Suppressor macrophage treated with lipopolysaccharide for 4 hours (primary cell): ENCODE measurements around the gene FAM20B.

Experiments
- DNase-seq: peaks from one replicate; pipeline ENCODE4 v3.0.0-alpha.2; 2020

FAM20B gene

DNA sequence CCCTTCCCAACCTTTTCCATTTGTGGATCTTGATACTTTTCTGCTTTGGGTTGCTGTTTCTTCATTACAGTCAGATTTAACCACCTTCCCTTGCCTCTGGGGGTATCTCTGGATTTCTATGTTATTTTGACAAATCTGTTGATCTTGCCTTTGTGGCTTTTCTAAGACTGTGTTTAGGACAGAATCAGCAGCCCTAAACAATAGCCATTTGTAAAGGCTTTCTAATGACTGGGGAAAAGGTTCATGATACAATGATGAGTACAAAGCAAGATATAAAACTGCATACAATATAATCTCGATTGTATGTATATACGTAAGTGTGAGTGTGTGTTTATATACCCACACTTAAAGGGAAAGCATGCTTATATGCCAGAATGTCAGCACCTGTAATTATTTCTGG, 27.8 kb downstream of the FAM20B start:
- DNase-seq: no peak

DNA sequence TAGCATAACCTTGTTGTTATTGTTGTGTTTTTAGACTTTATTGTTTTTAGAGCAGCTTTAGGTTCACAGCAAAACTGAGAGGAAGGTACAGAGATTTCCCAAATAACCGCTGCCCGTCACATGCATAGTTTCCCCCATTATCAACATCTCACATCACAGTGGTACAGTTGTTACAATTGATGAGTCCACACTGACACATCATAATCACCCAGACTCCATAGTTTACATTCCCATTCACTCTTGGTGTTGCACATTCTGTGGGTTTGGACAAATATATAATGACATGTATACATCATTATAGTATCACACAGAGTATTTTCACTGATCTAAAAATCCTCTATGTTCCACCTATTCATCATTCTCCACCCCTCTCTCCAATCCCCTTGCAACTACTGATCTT, 30.2 kb downstream of the FAM20B start:
- no peak for DNase-seq

DNA sequence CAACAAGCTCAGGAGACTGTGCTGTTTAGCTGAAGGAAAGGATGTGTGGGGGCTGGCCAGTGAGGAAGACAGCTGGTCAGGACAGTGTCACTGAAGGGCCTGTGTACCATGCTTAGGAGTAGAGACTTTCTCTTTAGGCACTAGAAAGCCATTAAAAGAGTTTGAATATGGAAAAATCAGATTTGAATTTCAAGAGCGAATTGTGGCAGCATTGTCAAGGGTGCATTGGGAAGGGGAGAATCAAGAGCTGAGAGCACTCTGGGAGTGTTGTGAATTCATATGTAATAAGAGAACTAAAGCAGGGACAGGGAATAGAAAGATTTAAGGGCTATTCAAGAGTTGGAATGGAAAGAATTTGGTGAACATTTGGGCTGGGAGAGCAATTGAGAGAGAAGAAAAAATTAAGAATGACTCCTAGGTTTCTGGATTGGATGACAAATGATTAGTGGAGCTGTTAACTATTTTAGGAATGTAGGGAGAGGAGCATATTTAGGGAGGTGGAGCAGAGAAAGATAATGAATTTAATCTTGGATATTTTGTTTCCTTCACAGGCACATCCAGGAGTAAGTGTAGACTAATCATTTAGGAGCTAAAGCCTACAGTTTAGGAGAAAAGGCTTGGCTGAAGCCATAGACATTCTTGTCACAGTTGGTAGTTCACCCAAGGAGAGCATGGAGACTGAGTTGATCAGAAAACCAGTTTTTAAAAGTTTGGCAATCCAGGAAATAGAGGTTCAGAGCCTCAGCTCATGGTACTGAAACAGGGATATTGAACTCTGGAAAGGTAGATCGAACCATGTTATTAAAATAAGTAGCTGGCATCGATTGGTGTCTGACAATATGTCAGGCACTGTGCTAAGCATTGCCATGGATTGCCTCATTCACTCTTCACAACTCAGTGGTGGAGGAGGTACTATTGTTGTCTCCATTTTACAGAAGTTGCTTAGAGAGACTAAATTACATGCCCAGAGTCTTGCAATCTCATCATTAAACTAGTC, 33.1 kb downstream of the FAM20B start:
- DNase-seq: no peak

DNA sequence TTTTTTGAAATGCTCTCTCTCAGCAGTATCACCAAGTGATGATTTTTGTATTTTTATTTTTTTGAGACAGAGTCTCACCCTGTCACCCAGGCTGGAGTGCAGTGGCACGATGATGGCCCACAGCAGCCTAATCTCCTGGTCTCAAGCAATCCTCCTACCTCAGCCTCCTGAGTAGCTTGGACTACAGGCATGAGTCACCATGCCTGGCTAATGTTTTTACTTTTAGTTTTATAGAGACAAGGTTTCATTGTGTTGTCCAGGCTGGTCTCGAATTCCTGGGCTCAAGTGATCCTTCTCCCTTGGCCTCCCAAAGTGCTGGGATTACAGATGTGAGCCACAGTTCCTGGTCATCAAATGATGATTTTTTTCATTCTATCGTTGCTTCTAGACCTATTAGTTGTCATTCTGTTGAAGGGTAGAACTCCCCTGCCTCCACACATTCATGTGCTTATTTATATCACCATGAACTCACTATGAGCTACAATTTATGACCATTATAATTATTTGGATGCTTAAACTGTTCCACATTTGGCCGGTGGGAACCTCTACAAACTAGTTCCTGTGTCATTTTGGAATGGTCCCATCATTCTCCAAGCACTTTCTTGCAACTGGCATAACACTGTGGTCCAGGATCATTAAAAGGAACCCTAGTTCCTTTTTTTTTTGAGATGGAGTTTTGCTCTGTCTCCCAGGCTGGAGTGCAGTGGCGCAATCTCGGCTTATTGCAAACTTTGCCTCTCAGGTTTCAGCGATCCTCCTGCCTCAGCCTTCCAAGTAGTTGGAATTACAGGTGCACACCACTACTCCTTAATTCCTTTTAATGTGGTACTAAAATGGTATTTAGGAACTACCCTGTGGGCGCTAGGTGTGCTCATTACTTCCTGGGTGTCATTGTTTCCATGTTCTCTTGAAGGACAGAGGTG, 35.9 kb downstream of the FAM20B start:
- no peak for DNase-seq

DNA sequence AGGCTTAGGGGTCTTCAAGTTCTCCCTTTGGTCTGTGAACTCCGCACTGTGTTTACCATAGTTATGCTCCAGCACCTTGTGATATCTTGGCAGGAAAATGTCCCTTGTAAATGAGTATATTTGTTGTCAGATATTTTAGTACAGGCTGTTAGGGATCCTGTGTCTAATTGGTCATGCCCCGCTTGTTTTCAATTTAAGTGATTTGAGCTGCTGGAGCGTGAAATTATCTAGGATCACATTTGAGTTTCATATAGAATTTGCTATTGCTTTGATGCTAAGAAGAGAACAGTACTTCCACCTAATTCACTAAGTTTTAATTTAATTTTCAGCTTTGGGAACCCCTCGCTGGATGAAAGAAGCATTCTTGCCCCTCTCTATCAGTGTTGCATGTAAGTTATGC, 40.8 kb downstream of the FAM20B start:
- no peak for DNase-seq

DNA sequence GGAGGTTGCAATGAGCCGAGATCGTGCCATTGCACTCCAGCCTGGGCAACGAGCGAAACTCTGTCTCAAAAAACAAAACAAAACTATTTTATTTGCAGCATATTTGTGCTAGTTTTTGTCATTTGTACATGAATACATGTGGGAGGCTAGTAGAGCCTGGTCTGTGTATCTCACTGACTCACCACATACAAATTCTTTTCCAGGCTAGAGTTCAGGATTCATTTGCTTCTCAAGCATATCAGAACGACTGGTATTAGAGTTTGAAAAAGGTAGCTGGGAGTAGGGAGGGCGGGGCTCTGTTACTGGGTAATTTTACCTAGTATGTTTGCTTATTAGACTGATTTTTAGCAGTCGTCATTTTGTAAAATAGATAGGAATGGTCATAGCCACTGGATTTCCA, 51.7 kb downstream of the FAM20B start:
- no peak for DNase-seq

DNA sequence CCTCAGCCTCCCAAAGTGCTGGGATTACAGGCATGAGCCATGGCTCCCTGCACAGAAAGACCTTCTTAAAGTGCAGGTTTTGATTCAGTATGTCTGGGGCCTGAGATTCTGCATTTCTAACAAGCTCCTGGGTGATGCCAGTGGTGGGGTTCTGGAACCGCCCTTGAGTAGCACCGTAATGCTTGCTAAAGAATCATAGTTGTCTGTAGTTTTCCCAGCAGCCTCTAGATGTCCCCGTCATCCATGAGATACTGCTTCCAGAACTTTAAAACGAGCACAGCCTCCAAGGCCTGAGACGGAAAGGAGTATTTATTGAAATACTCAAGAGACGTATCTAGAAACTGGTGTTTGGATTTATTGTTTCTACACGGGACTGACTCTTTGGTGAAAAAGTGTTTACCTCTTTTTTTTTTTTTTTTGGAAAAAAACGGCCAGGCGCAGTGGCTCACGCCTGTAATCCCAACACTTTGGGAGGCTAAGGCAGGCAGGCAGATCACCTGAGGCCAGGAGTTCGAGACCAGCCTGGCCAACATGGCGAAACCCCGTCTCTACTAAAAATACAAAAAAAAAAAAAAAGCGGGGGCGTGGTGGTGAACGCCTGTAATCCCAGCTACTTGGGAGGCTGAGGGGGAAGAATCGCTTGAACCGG, 53.5 kb downstream of the FAM20B start:
- peak; percentile 84 for DNase-seq

DNA sequence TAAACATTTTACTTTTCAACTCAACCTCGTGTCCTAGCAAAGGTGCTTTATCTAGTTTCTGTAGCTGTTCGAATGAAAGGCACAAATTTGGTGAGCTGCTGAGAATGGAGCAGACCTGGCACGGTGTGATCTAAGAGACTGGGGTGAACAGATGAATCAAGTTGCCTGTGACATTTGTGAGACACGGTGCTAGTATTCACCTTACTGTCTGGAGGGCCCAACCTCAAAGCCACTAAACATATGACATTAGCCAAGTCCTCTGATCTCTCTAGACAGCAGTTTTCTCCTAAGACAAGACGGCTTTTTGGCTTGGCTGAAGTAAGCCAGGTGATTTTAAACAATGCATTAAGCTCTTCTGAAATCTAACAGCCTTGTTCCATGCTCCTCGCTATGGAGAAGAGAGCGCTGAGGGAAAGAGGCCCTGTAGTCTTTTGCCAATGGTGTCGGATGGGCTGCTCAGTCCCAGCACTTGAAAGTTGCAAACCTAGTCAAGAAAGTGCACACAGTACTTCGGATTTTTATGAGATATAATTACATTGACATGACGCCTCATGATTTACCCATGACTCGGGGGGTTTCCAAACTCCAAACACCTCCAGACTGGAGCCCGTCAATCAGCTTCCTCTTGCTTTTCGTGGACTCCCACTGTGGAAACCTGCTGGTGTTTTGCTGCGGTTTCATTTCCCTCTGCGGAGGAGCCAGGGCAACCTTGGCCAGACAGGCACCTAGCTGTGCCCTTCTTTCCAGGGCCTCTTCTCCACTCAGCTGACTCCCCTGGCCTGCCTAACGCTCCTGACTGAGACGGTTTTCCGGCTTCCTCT, 55.4 kb downstream of the FAM20B start:
- peak; percentile 78 for DNase-seq

DNA sequence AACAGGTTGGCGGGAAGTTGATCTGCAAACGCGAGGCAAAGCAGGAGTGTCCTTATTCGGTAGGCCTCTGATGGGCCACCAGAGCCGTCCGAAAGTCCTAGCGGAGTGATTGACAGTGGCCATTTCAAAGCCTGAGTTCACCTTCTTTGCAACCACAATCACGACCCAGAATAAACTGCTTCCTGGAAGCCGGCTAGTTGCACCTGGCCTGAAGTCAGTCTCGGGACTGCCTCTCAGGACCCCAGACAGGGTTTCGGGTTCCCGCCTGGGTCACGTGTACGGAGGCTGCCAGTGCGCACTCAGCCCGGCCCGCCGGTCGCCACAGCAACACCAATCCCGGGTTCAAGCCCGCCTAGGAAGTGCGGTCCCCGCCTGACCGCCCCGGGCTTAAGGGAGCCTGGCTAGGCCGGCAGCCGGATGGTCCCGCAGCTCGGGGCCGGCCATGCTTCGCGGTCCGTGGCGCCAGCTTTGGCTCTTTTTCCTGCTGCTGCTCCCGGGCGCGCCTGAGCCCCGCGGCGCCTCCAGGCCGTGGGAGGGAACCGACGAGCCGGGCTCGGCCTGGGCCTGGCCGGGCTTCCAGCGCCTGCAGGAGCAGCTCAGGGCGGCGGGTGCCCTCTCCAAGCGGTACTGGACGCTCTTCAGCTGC, 56.1 kb downstream of the FAM20B start, which contains the start of gene TOR3A:
Gene TOR3A (plus strand): TSS at position 384 of the 646 bp plus-strand sequence. CDS start 59 bp downstream, at position 443.
- DNase-seq: peak; percentile 87

DNA sequence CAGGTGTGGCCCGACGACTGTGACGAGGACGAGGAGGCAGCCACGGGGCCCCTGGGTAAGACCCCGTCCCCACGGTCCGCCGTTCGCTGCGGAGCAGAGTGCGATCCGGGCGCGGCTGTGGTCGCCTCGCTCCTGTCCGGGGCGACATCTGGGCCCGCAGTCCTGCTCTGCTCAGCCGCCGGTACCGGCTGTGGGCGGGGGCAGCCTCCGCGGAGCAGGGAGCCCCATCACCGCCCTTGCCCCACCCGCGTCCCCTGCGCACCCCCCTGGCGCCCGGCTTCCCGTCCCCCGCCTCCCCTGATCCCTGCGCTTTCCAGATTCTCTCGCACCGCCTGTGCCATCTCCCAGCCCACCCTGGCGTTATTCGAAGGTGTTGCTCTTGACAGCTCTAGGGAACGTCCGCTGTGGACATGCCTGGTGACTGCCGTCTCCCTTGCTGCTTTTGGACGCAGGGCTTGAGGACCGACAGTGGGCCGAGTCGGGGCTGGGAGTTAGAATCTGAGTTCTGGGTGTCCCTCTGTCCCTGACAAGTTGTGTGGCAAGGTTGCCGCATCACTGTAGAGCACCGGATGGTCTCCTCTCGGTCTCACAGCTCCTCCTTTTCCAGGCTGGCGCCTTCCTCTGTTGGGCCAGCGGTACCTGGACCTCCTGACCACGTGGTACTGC, 56.8 kb downstream of the FAM20B start:
- peak; percentile 35 for DNase-seq

DNA sequence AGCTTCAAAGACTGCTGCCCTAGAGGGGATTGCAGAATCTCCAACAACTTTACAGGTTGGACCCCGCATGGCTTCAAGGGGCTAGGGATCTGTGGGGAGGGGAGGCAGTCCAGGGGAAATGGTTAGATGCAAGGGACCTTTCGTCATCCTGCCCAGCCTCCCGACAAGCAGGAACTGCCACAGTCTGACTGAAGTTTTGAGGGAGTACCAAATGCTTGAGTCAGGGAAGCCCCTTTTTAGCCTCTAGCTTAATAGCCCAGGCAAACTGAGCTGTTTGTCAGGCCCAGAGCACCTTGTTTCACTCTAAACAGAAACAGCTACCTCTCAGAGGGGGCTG, 57.3 kb downstream of the FAM20B start:
- peak; percentile 58 for DNase-seq

DNA sequence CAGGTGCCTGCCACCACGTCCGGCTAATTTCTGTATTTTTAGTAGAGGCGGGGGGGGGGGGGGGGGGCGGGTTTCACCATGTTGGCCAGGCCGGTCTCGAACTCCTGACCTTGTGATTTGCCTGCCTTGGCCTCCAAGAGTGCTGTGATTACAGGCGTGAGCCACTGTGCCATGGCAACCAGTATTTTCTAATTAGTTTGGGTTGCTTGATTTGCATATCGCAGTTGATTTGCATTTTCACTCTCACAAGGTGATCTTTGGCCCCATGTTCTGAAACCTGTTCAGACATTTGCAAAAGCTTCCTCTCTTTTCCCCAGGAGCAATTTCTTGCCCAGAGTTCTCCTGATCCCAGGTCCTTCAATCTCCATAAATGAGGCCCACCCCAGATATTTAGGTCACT, 57.8 kb downstream of the FAM20B start:
- DNase-seq: no peak

DNA sequence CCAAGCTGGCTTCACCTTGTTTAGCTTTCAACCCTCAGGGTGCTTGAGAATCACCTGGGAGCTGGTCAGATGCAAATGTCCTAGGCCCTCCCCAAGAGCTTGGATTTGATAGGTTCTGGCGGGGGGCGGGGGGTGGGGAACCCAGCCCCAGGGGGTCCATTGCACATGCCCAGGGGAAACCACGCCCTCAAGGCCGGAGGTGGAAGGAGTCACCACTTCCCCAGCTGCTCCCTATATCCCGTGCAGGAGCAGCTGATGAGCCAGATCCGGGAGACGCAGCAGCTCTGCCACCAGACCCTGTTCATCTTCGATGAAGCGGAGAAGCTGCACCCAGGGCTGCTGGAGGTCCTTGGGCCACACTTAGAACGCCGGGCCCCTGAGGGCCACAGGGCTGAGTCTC, 62.0 kb downstream of the FAM20B start:
- no peak for DNase-seq

DNA sequence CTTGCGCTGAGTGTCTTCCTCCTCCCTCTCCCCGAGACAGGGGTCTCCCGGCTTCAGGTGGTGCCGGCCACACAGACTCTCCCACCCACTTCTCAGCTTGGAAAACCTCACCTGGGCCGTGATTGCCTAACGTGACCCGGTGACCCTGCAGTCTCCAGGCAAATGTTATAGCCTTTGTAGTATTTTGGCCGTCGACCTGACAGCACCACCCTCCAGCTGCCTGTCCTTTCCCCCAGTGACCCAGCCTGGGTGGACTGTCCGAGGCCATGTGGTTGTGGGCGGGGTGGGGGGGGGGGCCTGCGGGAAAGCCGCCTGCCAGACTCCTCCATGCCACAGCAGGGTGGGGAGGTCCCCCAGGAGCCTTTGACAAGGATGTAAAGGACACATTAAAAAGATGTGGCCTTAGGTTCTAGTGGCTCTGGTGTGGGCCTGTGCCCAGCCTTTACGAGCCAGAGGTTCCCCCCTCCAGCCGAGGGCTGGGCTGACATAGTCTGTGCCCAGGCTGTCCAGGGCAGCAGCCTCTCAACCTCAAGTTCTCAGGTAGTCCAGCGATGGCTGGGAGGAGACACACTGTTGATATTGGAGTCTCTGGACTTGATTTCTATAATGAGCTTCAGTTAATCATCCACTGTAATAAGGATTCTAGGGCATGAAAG, 64.3 kb downstream of the FAM20B start:
- no peak for DNase-seq

DNA sequence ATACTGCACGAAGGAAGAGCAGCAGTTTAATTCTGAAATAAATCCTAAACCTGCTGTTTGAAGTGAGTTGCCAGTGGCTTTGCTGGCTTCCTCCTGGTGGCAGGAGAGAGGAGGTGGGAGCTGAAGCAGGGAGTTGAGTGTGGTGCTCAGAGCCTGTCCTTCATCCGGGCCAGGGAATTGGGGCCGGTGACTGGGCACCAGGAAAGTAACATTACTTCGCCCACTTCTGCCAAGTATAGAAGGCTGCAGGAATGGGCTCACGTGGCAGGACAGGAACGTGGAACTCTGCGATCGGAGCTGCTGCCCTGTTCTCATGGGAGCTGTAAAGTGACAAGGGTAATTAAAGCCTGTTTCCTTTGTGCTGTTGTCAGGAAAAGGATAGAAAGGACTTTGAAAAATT, 64.8 kb downstream of the FAM20B start:
- no peak for DNase-seq

DNA sequence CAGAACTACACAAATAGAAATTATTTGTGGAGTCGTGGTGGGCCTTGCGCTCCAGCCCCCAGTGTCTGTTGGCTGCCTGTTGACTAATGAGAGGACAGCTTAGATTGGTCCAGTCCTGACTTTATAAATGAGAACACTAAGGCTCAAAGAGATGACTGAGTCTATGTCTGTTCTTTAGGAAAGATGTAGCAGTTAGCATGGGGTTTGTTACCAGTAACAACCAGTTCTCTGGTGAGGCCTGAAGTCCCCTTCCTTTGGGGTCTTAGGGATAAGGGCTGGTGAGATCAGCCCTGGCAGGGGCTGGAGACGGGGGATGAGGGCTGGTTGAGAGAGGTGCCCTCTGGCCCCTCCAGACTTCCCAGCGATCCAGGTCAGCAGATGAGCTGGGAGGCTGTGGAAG, 65.2 kb downstream of the FAM20B start:
- DNase-seq: no peak

DNA sequence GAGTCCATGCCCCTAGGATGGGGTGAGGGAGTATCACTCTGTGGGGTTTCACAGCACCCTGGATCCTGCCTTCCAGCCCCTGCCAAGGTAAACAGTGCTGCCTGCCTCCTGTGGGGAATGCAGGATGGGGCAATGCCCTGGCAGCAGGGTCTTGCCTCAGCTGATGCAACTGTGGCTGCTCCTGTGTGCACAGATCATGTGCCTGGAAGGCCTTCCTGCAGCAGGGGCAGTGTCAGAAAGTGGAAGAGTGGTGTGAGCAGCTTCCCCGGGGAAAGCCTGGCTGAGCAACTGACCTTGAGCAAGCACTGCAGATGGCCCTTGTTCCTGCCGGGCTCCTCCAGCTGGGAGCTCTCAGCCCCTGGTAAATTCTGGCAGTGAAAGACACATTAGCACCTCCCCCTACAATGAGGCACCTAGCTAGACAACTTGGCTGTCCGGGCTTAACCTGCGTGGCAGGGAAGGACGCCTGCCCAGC, 66.0 kb downstream of the FAM20B start:
- DNase-seq: peak; percentile 60

DNA sequence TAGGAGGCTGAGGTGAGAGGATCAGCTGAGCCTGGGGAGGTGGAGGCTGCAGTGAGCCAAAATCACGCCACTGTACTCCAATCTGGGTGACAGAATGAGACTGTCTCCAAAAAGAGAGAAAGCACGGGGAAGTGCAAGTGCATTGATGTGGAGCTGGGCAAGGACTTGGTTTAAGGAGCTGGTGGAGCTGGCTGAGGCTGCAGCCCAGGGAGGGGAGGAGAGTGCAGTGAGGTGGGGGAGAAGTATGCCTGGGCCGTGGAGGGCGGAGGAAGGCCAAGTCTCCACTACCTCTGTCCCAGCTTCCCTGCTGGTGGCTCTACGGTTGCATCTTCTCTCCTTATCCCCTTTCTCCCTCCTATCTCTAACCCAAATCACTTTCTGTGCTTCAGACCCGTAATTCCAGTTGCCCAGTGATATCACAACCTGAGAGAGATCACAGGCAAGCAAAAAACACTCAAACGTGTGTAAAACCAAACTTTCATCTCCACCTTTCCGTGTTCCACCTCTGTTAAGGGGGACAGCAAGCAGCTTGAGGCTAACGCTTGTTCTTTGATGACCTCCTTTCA, 67.3 kb downstream of the FAM20B start:
- no peak for DNase-seq

DNA sequence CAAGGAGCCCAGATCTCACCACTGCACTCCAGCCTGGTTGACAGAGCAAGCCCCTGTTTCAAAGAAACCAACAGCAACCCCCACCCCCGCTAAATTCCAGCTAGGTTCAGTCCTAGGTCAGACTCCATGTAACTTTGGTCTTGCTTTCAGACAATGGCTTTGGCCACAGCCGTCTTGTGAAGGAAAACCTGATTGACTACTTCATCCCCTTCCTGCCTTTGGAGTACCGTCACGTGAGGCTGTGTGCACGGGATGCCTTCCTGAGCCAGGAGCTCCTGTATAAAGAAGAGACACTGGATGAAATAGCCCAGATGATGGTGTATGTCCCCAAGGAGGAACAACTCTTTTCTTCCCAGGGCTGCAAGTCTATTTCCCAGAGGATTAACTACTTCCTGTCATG, 69.1 kb downstream of the FAM20B start:
- no peak for DNase-seq

DNA sequence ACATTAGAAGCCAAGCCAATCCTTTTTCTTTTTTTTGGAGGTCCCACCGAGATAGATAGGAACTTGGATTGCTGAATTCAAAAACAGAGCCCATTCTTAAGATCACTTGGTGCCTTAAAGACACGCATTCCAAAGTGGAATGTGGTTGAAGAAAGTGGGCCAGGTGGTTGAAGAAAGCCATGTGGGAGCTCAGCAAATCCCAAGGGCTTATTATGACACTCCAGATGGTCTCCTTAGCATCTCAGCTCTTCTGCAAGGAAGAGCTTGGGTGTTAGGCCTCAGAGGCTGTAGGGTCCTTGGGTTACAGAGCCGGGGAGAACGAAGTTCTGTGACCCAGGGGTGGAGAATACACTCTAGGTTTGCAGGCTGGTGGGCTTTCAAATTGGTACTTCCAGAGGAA, 69.7 kb downstream of the FAM20B start:
- DNase-seq: no peak
